ENCODE results near the gene STARD3.
"Not testable (repeated sequence)": the region's sequence is repeated elsewhere in the genome, so short reads cannot be mapped to it uniquely, and the experiment has no call there.

The STARD3 gene

DNA sequence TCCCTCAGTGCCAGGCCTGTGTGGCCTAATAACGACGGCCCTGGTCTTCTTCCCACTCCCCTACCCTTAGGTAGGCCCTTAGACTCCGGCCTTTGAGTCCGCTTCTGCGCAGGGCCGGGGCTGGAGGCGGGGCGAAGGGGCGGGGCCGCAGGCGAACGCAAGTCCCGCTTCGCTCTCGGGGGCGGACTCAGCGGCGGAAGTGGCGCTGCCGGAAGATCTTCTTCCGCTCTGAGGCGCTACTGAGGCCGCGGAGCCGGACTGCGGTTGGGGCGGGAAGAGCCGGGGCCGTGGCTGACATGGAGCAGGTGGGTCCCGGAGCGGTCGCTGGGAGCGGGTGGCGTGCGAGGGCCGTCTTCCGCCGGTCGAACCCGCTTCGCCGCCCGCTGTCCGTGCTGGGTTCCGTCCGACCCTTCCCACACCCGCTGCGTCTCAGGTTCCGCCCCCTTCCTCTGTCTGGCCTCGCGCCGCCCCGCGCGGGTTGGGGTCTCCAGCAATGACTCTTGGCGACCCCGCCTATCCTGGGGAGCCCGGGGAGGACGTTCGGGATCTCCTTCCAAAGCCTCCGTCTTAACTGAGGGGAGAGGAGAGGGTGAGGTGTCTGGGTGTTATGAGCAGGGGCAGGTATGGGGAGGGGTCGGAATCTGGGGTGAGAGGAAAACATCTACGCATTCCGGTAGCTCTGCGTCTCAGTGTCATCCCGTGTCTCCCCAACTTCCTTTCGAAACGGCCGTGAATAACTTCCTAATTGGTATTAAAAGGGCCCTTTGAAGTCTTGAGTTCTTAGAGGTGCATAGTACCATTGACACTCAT is at the start of gene STARD3:
Gene STARD3, plus strand, starts transcription at position 218 of the 810 bp plus-strand sequence. CDS start 16,388 bp downstream, outside the sequence.
- peak; percentile 80 to 95 (median 80) for DNase-seq (ENCODE audit: low read depth in 3 of 3)

DNA sequence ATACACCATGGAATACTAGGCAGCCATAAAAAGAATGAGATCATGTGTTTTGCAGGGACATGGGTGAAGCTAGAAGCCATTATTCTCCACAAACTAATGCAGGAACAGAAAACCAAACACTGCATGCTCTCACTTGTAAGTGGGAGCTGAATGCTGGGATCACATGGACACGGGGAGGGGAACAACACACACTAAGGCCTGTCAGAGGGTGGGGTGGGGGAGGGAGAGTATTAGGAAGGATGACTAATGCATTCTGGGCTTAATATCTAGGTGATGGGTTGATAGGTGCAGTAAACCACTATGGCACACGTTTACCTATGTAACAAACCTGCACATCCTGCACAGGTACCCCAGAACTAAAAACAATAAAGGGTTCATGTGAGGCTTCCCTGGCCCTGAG is 46.8 kb upstream of the STARD3 start:
- DNase-seq (ENCODE audit: low read depth in 3 of 3): not testable (repeated sequence)

DNA sequence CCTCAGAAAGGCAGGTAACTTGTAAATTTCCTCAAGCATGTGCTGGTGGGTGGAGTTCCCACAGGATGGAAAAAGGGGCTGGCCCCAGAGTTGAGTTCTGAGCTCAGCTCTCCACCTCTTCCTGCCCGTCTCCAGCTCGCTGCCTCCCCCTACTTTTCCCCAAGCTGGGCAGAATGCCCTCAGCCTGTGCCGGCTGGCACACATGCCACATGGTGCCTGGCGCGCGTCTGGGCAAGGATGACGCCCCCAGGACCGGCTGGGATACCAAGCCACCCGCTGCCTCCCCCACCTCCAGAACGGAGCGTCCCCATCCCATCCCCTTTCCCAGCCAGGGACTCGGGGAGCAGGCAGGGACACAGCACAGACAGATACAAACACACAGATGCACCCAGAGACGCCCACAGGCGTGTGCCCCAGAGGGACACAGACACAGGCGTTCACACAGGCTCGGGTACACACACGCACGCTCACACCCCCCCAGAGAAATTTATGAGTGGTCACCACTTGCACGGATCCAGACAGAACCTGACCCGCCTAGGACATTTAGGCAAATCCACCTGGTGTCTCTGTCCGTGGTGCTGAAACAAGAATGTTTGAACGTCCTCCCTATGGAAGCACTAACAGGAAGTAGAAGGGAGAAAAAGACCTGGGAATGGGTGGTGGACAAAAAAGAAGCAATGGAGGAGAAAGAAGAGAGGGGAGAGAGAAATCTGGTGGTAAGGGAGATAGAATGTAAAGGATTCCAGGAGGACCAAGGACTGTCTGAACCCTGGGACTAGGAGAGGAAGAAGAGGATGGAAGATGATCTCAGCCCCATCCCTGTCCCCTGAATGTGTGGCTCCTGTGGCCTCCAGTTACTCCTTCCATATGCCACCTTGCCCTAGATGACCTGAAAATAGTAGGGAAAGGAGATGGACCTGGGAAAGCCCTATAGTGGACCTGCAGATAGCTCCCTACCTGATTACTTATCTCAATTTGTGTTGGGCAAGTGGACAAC is 44.7 kb upstream of the STARD3 start:
- DNase-seq (ENCODE audit: low read depth in 3 of 3): no peak

DNA sequence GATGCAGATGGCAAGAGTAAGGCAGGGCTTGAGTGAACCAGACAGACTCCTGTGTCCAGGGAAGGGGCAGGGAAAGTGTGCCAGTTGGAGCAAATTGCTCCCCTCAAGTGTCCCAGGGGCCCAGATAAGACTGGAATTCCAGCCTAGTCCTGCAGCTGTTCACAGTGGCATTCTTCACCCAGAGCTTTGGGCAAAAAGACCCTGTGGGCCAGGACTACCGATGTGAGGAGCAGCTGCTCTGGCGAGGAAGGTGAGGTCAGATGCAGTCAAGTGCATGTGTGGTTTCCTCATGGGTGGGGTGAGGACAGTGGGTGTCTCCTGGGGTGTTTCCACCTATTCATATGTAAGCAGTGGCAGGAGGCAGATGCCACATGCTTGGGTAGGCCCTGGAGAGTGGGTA is 43.6 kb upstream of the STARD3 start:
- no peak for DNase-seq (ENCODE audit: low read depth in 3 of 3)

DNA sequence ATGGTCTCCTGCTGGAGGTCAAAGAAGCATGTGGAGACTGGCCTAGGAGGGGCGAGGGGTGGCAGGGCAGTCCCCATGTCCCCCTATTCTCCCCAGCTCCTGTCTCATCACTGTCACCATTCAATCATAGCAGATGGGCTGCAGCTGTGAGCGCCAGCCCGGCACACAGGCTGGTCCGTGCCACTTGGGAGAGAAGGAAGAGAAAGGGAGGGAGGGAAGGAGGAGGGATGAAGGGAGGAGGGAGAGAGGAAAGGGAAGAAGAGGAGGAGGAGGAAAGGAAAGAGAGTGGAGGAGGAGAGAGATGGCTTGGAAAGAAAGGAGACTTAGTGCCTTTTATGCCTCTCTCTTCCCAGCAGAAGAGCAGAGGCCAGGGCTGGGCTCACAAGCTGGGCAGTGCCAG is 41.6 kb upstream of the STARD3 start:
- DNase-seq (ENCODE audit: low read depth in 3 of 3): no peak

DNA sequence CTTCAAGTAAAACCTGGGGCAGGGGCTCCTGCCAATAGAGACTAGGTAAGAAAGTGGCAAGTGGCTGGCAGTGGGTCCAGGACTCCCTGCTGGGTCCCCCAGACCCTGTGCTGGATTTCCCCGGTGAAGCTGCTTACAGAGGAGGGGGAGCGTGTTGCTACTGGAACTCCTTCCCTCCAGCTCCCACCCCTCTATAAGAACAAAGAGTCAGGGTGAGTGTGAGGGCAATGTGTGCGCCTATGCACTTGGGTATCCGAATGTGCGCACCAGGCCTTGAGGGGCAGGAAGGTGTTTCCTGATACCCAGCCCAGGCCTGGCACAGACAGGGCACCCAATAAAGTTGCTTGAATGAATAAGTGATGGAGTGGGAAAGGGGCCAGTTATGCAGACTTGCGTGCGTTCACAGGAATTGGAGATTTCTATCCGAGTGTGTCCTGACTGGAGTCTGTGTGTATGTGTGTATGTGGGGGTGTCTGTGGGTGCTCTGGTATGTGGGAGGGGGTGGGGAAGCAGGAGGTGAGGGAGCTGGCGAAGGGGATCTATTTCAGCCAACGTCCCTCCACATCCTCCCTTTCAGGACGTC is 40.9 kb upstream of the STARD3 start:
- DNase-seq (ENCODE audit: low read depth in 3 of 3): no peak

DNA sequence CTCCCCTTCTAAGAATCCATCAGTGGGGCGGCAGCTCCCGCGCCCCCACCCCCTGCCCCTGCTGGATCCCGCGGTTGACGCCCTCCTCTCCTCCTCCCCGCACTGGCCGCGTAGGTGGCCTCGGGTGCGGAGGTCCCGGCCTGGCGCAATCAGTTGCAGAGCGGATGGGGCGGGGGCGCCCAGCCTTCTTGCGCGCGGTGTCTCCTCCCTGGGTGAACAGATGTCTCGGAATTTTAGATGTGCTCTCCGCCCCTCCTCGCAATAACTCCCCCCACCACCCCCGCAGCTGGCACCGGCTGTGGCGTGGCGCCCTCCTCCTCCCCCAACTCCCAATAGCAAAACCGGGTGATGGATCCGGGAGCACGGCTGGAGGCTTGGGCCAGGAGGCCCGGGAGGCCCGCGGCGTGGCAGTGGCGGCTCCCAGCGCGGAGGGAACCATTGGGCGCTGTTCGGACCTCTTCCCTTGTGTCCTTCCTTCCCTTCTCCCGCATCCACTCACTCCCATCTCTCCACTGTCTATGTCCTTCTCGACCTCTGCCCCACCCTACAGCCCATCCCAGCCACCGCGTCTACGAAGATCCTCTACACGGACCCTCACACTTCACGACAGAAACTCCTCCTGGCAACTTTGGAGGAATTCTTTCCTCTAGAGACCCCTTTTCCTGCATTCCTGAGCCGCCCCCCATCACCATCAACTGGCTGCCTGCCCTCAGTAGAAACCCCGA is 40.2 kb upstream of the STARD3 start:
- no peak for DNase-seq (ENCODE audit: low read depth in 3 of 3)

DNA sequence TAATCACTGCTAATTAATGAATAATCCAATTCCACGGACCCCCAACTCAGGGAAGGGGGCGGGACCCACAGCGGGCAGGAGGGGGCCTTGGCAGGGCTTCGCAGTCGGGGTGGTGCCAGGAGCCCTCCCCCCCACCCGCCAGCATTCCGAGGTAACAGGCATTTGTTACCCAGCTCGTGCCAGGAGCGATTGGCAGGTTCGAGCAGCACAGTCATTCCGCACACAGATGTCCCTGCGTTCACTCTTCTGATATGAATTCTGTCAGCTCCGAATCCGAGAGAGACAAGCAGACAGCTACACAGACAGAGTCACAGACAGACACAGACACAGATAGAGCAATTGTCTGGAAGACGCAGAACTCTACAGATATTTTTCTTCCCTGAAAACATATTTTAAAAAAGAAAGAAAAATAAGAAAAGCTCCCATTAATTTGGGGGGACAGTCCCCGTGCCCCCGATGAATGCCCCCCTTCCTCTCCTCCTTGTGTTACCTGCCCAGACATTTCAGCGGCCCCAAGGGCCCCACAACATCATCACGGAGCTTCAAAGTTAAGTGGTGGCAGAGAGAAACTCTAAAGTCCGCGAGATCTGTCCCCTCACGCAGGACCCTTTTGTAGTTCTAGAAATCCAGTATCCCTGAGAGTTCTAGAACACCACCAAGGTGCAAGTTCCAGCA is 39.4 kb upstream of the STARD3 start:
- DNase-seq (ENCODE audit: low read depth in 3 of 3): no peak

DNA sequence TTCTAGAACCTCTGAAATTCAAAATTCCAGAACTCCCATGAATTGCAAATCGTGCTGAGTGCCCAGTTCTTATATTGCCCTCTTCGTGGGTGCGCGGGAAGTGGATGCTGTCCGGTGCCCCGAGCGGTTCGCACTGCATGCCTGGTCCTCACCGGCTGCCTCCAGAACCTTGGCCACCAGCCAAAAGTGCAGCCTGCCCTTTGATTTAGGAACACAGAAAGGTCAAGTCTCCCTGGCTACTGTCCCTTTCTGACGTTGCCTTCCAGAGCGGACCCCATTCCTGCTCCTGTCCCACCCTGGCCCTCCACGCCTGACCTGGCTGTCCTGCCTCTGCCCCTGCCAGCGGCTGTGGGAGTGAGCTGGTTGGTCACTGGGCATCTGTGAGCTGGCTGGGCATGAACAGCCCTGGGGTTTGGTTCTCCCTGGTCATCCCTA is 38.9 kb upstream of the STARD3 start:
- no peak for DNase-seq (ENCODE audit: low read depth in 3 of 3)

DNA sequence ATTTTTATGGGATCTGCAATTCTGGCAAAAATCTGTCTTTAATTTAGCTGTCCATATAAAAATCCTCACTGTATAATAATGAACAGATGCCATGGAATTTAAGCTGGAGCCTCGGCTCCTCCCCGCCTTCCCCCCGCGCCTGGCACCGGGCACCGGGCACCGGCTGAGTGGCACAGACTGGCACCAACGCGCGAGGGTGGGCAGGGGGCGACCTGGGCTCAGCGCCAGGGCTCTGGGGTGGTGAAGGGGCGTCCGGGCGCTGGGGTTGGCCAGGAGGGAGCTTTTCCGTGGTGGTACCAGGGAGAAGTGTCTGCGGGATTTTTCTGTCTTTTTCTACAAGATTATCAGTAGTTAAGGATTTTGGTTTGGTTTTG is 38.3 kb upstream of the STARD3 start:
- no peak for DNase-seq (ENCODE audit: low read depth in 3 of 3)

DNA sequence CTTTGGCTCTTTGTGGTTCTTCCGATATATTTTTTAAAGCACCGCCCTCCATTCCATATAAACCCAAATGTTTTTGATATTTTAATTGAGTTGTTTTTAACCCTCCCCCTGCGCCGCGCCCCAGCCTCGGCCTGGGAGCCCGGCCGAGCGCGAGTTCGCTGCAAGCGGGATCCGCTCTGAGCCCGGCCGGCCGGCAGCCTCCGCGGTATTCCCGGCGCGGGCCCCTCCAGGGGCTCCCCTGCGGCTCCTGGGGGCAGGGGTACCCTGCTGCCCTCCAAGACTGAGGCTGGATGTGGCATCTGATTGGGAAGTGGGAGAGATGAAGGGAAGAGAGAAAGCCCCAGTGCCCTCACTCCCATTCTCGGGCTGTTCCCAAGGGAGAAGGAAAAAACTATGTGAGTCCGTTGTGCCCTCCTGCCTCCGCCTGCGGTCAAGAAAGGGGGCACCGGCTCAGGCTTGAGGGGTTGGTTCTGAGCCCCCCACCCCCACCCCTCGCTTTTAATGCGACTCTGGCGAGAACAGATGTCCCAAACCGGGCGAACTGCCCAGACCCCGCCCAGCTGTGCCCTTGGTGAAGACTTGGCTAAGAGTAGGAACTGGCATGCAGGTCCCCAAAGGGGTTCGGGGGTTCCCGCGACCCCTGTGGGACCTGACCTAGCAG is 37.8 kb upstream of the STARD3 start:
- no peak for DNase-seq (ENCODE audit: low read depth in 3 of 3)

DNA sequence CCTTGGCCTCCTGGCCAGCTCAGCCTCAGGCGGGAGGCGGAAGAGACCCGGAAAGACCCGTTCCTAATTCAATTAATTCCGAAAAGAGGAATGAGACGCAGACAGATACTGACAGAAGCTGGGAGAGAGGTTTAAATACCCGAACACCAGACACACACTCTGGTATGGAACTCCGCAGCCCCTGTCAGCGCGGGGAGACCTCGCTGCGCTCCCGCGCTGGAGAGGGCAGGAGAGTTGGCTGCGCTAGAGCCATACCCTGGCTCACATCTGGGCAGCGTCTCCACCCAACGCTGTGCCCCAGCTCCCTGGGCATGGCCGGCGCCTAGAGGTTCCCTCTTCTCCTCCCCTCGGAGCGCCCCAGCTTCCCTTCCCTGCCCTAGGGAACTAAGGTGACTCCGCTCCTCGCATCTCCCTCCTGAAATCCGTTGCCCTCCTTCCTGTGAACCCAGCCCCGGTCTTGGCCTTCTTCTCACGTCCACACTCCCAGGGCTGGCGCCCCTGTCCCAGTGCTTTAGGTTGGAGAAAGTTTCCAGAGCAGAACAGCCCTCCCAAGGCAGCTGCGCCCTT is 37.2 kb upstream of the STARD3 start:
- DNase-seq (ENCODE audit: low read depth in 3 of 3): no peak

DNA sequence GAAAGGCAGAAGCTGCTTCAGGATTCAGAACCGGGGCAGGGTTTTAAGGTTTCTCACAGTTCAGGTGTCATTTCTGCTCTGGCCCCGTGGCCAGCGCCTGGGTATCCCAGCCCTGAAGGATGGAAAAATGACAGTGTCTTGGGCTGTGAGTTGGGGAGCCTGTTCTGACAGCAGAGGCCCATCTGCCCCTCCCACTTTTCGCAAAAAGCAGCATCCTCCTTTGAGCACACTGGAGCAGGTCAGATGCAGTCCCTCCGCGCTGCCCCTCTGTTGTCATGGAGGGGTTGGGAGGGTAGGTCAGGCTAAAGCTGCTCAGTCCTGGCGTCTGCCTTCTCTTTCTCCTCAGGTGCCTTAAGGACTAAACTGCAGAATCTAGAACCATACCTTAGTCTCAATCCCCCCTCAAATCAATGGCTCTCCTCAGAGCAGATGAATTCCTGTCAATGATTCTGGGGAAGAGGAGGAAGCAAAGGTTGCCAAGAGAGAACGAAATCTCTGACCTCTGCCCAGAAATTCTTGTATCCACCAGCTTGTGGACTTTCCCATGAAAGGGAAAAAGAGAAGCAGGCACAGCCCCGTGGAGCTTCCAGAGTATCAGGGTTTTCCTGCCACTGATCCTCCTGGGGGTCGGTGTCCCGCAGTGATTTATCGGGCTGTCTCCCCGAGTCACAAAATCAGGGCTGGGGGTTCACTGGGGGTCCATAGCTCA is 36.5 kb upstream of the STARD3 start:
- no peak for DNase-seq (ENCODE audit: low read depth in 3 of 3)

DNA sequence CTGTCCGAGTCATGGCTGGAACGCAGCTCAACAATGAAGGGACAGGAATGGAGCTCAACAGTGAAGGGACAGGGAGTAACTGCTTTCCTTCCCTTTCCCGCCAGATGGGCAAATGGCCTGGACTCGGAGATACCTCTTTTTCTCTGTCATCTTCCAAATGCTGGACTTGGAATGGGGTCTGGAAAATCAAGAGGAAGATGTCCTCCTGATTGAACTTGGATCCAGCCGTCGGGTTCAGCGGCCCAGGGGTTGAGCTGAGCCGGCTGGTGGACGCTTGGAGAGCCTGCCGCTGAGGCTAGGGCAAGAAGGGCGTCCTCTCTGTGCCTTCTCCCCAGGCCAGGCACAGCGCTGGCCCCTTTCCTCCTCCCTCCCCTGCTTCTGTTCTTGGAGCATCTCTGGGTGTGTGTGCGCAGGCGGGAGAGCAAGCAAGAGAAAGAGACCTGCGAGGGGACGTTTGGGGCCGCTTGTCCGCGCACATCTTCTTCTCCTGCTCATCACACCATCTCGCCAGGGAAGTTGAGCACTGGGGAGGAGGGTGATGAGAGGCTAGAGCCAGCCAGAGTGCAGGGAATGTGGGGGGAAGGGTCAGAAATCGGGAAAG is 35.8 kb upstream of the STARD3 start:
- DNase-seq (ENCODE audit: low read depth in 3 of 3): no peak

DNA sequence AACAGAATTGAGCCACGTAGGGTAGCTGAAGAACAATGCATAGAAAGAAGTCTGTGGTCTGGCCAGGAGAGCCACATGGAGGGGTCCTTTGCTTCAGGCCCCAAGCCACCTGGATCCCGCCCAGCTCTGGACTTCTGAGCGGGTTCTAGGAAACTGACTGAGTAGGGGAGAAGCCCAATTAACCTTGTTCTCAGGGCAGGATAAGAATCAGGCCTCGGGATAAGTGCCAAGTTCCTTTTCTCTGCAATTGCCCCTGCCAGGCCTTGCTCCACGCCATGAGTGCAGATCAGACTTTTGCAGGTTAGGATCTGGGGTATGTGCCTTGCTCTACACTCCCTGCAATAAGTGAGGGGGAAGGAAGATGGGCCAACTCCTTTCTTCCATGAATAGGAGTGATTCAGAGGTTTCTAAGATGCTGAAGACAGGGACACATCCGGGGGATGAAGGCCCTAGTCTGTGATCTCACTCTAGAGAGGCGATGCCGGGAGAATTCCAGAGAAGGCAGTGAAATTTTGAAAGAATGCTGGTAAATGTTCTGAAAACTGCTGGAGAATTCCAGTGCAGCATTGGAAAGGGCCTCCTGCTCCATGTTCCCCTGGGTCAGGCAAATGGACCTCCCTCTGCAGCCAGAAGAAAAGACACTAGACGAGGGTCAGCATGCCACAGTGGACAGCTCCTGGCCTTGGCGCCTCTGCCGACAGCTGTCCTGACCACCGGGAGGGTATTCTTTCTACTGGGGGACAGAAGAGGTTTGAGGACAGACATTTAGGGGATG is 35.0 kb upstream of the STARD3 start:
- no peak for DNase-seq (ENCODE audit: low read depth in 3 of 3)

DNA sequence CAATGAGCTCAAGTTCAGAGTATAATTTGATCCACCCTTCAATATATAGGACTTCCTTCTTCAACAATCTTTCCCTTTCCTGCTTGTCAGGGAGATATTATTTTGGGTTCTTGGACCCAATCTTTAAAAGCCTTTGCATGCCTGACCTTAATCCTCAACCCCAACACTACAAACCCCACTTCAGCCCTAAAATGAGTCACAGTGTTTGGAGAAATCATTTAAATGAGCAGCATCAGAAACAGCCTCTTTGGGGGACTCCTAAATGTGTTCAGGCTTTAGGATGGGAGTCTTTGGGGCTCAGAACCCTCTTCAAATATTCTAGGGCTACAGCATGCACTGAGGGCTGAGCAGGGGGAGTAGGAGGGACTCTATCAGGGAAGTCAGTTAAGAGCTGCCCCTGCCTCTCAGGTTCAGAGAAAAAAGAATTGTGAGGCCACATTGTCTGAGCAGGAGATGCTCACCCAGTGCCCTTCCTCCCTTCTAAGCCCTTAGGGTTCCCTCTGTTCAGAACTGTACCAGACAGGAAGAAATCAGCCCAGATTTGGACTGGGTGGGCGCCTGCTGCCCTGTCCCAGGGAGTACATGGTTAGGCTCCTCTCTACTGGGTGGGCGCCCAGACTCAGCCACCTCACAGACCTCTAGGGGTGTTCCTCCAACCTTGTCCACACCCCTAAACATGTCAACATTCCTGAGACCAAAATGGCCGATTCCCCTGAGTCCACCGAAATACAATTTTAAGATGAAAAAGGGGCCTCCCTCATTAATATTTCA is 34.2 kb upstream of the STARD3 start:
- no peak for DNase-seq (ENCODE audit: low read depth in 3 of 3)

DNA sequence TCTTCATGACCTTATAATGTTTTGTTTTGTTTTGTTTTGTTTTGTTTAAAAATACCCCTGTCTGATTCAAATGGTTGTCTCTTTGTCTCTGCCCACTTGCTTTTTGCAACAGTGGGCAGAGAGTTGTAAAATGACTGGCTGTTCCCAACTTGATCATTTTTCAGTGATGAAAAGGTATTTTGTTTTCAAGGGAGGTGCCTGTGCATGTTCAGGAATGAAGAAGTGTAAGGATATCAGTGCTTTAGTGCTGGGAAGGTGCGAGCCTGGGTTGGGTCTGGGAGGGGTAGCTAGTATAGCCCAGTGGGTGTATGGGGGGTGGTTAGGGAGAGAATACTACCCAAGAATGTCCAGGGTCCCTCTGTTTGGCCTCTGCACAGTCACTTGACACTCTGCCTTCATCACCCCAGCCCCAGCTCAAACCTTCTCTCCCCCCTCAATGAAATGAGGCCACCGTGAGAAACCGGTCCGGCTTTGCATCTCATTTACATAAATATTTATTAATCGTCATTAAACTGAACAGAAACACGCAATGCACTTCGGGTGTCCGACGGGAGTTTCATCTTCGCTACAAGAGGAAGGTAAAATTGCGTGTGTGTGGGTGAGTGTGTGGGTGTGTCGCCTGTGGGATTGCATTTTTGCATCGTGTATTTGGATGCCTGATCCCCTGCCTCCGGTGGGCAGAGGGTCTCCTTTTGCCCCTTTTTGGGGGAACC is 33.5 kb upstream of the STARD3 start:
- DNase-seq (ENCODE audit: low read depth in 3 of 3): no peak

Measured in stimulated activated CD4-positive, alpha-beta T cell treated with anti-CD3 and anti-CD28 coated beads, TNF-alpha, amount 100 ng/mL, for 48 hours (primary cell).